NCI-H1048 (cell line): ENCODE results near the gene ACVR2B.

Experiments
- DNase-seq: peaks from one replicate; lab custom pipeline; 2025; lab: John Stamatoyannopoulos, UW

ACVR2B gene

DNA sequence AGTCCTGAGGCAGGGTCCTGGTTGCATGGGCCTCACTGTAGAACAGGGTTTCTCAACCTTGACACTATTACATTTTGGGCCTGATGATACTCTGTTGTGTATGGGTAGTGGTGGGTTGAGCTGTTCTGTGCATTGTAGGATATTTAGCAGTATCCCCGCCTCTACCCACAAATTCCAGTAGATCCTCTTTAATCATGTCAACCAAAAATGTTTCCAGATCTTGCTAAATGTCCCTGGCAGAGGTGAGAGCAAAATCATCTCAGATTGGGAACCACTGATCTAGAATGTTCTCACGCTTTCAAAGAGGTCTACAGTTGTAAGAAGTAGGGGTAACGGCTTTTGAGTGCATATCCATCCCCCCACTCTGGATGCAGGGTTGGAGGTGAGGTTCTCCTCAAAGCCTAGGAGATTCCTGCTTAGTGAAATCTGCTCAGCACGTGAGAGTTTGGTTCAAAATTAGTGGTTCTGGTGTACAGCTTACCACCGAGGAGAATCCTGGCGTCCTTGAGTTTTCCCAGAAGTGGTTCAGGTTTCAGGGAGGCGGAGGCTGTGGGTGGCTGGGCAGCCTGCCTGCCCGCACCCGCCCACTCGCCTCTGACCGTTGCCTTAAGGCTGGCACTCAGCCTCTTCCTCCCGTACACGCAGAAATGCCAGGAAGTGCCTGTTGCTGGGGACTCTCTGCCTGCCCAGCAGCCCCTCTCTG is 5.3 kb downstream of the ACVR2B start:
- DNase-seq: no peak

DNA sequence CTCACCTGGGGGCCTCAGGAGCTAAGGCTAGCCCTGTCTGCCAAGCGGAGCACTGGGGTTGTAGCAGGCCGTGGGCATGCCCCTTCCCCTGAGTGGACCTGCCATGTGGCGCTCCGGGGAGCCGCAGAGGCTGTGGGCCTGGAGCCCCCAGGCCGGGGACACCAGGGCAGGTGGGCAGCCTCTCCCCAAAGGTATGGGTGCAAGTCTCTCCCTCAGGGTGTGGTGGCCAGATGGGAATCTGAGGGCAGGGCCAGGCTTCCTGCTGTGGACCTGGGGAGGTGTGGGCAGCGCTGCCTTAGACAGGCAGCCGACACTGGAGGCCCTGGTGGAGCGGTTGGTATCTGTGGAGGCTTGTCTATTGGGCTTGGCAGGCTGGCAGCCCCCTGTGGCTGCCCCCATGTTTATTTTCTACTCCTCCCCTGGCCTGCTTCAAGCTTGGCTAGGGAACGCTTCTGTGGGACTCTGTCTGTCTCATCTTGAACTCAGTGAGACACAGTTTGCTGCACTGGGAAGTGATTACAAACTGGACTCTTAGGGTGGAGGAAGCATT is 5.9 kb downstream of the ACVR2B start:
- DNase-seq: no peak

DNA sequence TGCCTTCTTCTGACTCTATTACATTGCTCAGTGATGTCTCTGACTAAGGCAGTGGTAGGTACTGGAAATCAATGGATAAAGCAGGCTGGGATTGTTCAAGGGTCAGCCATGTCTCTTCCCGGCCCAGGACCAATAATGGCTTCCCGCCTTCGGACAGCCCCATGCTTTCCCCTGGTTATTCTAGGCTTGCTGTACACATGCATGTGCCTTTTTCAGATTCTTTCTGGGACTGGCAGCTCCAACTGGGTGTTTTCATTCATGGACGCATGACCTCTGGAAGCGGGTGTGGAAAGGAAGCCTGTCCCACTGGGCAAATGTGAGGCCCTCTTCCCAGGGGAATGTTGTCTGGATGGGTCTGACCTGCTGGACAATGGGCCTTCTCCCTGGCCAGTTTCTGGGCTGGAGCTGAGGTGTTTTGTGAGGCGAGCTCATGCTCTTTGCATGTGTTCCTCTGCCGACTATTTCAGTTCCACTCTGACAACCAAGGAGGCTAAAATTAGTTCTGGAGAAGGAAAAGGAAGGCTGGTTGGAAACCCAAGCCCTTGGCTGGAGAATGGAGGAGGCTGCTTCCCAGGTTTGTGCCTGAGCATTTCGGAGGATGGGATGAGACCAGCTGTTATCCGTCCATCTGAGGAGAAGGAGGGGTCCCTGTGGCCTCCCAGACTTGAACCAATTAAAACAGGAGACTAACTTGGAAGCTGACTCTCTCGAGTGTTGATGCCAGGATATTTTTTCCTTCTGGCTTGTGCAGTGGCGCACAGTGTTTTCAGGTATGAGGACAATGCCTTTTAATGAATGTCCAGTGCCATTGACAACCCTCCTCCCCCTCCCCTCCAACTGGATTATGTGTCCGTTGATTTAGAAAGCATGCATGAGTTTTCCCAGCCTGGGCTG is 6.9 kb downstream of the ACVR2B start:
- DNase-seq: no peak

DNA sequence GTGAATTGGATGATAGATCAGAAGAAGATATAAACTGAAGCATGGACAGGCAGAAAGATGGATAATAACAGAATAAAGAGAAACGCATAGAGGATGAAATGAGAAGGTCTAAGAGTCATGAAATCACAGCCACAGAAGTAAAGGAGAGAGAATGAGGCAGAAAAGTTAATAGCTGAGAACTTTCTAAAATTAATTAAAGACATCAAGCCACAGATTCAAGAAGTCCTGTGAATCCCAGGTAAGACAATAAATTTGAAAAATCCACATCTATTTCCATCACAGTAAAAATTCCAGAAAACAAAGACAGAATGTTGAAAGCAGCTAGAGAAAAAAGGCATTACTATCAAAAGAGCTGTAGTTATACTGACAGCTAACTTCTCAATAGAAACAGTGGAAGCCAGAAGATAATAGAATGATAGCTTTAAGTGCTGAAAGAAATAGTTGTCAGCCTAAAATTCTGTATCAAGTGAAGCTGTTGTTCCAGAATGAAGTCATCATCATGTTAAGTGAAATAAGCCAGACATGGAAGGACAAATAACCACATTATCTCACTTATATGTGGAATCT is 12.0 kb downstream of the ACVR2B start:
- no peak for DNase-seq

DNA sequence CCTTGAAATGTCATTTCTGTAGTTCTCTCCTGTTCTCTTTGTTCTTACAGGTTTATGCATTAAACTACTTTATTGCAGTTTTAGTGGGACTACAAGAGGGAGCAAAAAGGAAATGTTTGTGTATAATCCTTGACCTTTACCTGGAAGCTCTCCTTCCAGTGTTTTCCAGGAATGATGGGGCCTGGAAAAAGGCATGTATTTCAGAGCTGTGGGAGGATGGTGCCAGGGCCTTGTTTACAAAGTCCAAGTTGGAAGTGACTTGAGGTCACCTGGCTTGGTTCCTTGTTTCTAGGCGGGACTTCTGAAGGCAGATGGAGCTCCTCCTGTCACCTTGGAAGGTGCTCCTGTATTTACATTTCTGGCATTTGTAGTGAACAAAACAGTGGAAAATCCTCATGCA is 15.1 kb downstream of the ACVR2B start:
- DNase-seq: no peak

DNA sequence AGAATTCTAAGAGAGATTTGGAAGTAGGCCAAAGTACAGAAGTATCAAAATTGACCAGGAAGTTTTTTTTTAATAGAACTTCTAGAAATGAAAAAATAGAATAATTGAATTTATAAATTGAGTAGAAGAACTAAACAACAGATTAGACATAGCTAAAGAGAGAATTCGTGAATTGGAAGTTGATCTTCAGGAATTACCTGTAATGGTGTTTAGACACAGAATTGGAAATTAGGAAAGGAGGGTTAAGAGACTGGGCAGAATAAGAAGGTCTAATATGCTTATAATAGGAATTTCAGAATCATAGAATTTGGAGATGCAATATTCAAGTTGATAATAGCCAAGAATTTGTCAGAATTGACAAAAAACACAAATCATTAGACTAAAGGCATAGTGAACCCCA is 16.2 kb downstream of the ACVR2B start:
- DNase-seq: no peak

DNA sequence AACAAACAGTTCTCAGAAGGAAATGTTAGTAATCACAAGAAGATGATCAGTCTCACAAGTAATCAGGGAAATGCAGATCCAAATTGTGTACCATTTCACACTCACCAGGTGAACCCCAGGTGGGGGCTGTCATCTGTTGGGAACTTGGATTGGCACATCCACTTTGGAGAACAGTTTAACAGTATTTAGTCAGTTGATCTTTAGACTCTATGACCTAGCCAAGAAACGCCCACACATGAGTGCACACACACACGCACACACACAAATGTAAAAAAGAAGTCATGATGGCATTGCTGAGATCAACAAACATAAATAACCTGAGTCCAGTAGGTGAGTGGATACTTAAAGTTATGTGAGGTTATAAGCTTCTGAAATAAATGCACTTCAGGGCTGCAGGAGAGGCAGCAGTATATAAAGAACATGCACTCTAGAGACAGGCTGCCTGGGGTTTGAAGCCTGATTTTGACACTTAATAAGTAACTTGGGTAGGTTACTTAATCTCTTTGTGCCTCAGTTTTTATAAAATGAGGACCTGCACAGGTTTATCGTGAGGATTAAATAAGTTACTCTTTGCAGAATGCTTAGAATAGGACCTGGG is 17.7 kb downstream of the ACVR2B start:
- DNase-seq: no peak

DNA sequence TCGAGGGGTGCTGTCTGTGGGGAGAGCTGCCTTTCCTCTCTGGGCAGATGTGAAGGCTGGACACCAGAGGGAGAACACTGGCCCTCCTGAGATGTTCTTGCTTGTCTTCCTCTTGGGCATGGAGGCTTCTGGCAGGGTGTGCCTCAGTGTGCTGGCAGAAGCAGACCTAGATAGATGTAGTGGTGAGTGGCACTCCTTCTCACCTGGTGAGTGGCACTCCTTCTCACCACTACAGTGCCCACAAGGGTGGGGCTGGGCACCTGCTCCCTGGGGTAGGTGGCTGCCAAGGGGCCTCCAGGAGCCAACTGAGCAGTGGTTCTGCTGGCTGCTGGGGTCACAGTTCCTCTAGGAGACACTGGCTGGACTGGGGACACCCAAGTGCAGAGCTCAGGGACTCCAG is 18.7 kb downstream of the ACVR2B start:
- no peak for DNase-seq

DNA sequence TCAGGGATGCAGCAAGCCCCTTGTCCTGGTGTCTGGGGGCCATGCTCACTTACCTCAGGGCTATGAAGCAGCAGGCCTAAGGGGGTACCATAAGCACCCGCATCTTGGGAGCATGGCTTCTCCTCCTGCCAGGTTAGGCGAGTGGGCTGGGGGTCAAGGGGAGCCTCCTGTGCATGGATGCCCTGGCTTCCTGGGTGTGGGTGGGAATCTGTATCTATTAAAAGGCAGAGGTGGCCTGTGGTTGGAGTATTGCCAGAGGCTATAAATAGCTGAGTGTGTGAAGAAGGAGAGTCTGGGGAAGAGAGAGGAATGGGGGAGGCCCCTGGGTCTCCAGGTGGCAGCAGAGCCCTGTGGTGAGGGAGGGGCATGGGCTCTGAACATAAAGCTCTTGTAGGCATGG is 19.5 kb downstream of the ACVR2B start:
- no peak for DNase-seq

DNA sequence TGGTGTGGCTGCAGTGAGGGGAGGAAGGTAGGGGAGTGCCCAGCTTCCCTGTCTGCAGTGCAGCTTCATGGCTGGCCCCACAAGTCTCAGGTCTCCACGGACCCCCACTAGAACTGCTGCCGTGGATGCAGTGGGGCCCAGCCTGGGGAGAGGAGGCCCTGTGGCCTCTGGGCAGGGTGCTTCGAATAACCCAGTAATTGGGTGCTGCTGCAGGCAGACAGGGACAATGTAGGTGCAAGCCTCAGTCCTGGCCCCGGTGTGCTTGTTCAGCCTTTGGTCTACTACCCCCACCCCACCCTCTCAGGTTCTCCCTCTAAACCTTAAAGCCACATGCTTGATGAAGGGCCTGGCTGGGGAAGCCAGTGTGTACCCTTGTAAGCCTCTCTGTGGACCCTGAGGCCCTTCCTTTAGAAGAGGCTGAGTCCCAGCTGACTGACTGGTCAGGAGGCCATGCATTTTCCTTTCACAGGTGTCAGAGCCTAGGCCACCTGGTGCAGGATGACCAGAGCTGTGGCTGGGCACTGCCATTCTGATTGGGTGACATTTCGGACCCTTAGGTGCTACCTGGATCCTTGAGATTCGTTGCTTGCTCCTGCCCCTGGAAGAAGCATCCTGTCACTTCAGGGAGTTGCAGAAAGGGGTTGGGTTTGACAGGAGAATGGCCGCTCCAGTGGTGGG is 21.4 kb downstream of the ACVR2B start:
- DNase-seq: no peak

DNA sequence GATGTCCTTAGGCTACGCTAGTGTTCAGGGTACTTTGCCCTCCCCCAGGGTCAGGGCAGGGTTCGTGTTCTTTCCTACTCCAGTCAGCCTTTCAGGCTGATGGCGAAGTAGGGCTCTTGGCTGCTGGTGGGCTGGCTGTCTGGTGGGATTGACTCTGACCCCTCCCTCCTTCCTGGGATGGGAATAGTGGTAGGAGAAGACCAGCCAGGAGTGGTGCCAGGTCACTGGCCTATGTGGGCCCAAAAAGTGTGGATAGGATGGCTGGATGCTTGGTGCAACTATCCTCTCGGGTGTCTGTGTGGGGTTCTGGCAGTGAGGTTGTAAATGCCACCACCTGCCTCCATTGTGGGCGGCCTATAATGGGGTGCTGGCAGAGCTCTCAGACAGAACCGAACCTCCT is 22.0 kb downstream of the ACVR2B start:
- DNase-seq: no peak

DNA sequence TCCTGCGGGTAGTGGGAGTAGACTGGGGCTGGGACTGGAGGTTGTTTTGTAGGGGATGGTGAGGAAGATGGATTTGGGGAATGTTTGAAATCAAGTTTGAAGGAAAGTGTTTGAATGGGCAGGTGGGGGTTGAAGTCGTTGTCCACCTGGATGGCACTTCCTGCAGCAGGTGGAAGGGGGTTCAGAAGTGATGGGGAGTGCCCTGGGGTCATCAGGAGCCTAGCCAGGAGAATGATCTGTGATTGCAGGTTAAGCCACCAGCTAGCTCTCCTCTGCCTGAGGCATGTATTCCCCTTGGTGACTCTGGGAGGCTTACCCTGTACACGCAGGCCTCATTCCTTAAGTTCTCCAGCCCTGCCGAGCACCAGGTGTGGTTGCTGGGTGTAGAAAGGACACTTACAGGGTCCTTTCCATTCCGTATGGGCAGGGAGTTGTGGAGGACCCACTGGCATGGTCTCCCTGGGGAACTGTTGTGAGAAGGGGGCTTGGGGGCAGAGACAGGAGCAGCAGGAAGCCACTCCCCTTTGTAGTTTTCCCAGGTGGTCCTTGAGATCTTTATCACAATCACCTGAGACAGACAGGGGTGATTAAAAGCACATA is 22.6 kb downstream of the ACVR2B start:
- DNase-seq: no peak

DNA sequence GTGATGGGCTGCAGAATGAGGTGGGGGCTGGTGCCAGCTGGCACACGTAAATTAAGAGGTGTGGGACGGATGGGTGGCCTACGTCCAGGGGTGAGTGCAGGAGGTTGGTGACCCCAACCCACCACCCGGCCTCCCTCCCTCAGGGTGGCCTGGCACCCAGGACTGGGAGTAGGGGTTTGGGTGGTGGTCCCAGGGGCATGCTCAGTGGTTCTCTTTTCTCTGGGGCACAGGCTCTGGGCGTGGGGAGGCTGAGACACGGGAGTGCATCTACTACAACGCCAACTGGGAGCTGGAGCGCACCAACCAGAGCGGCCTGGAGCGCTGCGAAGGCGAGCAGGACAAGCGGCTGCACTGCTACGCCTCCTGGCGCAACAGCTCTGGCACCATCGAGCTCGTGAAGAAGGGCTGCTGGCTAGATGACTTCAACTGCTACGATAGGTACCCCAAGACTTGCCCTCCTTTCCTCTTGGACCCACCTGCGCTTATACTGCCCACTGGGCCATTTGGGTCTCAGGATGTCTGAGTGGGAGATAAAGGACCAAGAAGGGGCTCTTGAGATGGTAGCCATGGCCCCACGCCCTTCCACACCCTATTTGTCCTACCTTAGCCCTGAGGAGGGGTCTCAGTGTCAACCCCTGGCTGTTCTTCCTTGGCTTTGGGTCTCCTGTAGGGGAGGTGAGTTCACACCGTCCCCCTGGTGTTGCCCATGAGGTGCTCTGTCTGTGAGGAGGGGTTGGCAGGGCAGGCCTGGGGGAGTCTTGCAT is 23.5 kb downstream of the ACVR2B start:
- no peak for DNase-seq

DNA sequence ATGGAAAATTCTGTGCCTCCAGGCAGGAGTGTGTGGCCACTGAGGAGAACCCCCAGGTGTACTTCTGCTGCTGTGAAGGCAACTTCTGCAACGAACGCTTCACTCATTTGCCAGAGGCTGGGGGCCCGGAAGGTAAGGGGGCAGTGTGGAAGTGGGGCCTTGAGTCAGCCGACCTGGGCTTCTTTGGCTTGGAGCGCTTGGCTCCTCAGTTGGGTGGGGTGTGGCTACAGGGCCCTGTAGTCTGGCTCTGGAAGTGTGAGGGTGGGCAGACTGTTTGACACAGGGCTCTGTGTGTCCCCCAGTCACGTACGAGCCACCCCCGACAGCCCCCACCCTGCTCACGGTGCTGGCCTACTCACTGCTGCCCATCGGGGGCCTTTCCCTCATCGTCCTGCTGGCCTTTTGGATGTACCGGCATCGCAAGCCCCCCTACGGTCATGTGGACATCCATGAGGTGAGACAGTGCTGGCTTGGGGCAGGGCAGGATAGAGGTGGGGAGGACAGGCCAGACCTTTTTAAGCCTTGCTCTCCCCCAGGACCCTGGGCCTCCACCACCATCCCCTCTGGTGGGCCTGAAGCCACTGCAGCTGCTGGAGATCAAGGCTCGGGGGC is 24.3 kb downstream of the ACVR2B start:
- no peak for DNase-seq

DNA sequence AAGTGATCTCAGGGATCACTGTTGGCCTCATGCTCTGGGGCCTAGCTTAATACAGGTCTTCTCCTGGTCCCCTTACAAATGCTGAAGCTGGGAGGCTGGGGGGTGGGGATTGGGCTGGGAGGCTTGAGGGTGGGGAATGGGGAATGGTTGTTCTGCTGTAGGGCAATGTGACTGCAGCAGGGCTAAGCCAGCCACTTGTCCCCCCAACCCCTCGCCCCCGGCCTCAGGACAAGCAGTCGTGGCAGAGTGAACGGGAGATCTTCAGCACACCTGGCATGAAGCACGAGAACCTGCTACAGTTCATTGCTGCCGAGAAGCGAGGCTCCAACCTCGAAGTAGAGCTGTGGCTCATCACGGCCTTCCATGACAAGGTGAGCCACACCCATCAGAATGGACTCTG is 25.2 kb downstream of the ACVR2B start:
- no peak for DNase-seq

DNA sequence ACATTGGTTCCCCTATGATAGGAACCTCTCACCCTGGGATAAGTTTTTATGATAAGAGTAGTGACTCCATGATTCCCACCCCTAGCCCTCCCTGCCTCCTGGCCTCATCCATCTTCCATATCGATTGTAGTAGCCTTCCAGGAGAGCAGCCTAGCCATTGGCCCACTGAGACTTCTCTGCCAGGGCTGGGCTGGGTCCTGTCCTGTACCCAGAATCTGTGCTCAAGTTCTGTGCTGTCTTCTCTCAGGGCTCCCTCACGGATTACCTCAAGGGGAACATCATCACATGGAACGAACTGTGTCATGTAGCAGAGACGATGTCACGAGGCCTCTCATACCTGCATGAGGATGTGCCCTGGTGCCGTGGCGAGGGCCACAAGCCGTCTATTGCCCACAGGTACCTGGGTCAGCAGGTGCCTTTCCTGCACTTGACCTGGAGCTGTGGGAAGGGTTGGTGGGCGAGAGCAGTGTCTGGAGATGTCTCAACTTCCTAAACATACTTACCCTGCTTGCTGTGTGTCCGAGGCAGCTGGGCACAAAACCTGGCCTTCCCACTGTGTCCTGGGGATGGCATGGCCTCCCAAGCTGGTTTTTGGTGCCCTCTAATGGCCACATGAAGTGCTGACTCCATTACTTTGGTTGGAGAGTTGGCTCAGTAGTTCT is 25.9 kb downstream of the ACVR2B start:
- no peak for DNase-seq

DNA sequence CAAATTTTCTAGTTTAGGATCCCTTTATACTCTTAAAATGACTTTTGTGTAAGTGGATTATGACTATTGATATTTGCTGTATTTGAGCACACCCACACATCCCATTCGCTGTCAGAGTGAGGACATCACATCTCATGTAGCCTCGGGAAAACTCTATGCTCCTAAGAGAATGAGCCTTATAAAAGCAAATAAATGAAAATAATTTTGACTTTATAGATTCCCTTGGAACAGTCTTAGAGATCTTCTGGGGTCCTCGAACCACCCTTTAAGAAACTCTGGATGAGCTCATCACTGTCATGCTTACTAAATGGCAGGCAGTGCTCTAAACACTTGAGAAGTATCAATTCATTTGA is 26.4 kb downstream of the ACVR2B start:
- no peak for DNase-seq

DNA sequence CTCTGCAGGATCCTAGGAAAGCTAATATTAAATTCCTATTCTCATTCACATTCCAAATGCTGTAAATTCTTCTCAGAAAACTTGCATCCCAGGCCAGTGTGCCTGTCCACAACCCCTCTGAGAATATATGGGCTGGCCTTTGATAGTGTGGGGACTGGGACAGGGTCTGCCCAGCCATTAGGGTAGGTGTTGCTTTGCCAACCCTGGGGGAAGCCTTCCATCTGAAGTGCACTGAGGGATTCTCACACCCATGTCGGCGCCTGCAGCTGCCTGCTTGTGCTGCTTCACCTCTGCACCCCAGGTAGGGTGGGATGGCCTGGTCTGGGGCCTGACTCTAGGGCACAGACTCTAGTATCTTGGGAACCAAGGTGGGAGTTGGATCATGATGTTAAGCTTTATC is 27.2 kb downstream of the ACVR2B start:
- no peak for DNase-seq

DNA sequence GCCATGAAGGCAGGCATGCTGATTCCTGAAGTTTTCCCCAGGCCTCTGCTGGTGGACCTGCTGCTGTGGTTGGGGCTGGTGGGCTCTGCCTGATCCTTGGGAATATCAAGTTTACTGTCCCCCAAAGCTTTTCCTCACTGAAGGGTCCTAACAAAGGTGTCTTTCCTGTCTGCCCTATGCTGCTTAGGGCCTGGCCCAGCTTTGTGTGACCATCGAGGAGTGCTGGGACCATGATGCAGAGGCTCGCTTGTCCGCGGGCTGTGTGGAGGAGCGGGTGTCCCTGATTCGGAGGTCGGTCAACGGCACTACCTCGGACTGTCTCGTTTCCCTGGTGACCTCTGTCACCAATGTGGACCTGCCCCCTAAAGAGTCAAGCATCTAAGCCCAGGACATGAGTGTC is 29.3 kb downstream of the ACVR2B start:
- no peak for DNase-seq

DNA sequence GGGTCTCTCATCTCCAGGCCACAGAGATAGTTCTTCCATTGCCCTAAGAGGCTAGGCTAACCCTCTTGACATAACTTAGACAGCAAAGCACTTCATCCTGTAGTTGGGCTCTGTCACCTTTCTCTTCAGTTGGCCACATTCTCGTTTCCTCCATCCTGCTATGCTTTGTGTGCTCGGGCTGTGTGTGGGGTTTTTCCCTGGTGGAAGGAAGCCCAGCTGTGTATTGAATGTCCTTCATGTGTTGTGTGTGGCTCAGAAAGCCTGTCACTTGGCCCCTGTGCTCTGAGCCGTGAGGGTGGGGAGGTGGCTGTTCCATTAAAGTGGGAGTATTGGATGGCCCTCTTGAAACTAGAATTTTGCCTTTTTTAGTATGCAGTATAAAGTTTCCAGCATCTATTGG is 33.6 kb downstream of the ACVR2B start:
- no peak for DNase-seq
